ENCODE measurements around the gene ANKMY1.

The ANKMY1 gene

GRCh38 chr2:240561325-240561971 is 3.7 kb upstream of the ANKMY1 start:
- H3K36me3 Mint-ChIP-seq (ENCODE audit: low read depth), result peaks cover 33% of the 10 kb centered on the region
- no peaks in the 10 kb centered on the region for H3K27me3 Mint-ChIP-seq (ENCODE audit: low read depth)
- H3K27ac Mint-ChIP-seq, result peak overlapping the region; percentile 98
- H3K9me3 Mint-ChIP-seq, result no peaks in the 10 kb centered on the region
- peaks cover 62% of the 10 kb centered on the region for H3K4me1 Mint-ChIP-seq (ENCODE audit: low read depth)
- H3K4me3 Mint-ChIP-seq, result peak overlapping the region; percentile 86

GRCh38 chr2:240560480-240561324 is 2.9 kb upstream of the ANKMY1 start:
- Mint-ChIP-seq H3K27me3 (ENCODE audit: low read depth) (no peaks in the 10 kb centered on the region), H3K27ac (peak overlapping the region; percentile 98), H3K36me3 (ENCODE audit: low read depth) (peaks cover 32% of the 10 kb centered on the region), H3K9me3 (no peaks in the 10 kb centered on the region), H3K4me1 (ENCODE audit: low read depth) (peaks cover 65% of the 10 kb centered on the region), H3K4me3 (peak overlapping the region; percentile 86)

- peaks cover 27% of the 10 kb centered on the region for H3K36me3 Mint-ChIP-seq (ENCODE audit: low read depth)
- H3K27me3 Mint-ChIP-seq (ENCODE audit: low read depth), result no peaks in the 10 kb centered on the region
- H3K27ac Mint-ChIP-seq, result peak within 1 kb of the TSS; percentile 98
- H3K4me1 Mint-ChIP-seq (ENCODE audit: low read depth), result peaks cover 59% of the 10 kb centered on the region
- no peaks in the 10 kb centered on the region for H3K9me3 Mint-ChIP-seq
- peak within 1 kb of the TSS; percentile 86 for H3K4me3 Mint-ChIP-seq
These were observed 2.3 kb upstream of the ANKMY1 start, which contains the start of gene DUSP28 for GRCh38 chr2:240560084-240560479. TSS of gene DUSP28 (plus strand) at chr2:240560357. CDS start at chr2:240560685, 328 bp downstream.

GRCh38 chr2:240559286-240559685 is 1.5 kb upstream of the ANKMY1 start:
- Mint-ChIP-seq H3K36me3 (ENCODE audit: low read depth) (peaks cover 20% of the 10 kb centered on the region), H3K27ac (no peak overlapping the region), H3K4me3 (peak overlapping the region; percentile 79), H3K9me3 (no peaks in the 10 kb centered on the region), H3K27me3 (ENCODE audit: low read depth) (no peaks in the 10 kb centered on the region), H3K4me1 (ENCODE audit: low read depth) (peaks cover 51% of the 10 kb centered on the region)

- no peak overlapping the region for H3K27ac Mint-ChIP-seq
- peaks cover 42% of the 10 kb centered on the region for H3K4me1 Mint-ChIP-seq (ENCODE audit: low read depth)
- H3K9me3 Mint-ChIP-seq, result no peaks in the 10 kb centered on the region
- H3K36me3 Mint-ChIP-seq (ENCODE audit: low read depth), result peaks cover 16% of the 10 kb centered on the region
- H3K4me3 Mint-ChIP-seq, result peak overlapping the region; percentile 79
- H3K27me3 Mint-ChIP-seq (ENCODE audit: low read depth), result no peaks in the 10 kb centered on the region
These were observed 511 bp upstream of the ANKMY1 start for GRCh38 chr2:240558236-240558761.

- Mint-ChIP-seq H3K4me3 (no peak overlapping the region), H3K9me3 (no peaks in the 10 kb centered on the region), H3K4me1 (ENCODE audit: low read depth) (peaks cover 37% of the 10 kb centered on the region), H3K36me3 (ENCODE audit: low read depth) (peaks cover 17% of the 10 kb centered on the region), H3K27me3 (ENCODE audit: low read depth) (no peaks in the 10 kb centered on the region), H3K27ac (no peak overlapping the region)
These were observed 562 bp downstream of the ANKMY1 start for GRCh38 chr2:240557101-240557751.

- Mint-ChIP-seq H3K27ac (no peak overlapping the region), H3K4me3 (no peak overlapping the region), H3K9me3 (peaks cover 5% of the 10 kb centered on the region), H3K4me1 (ENCODE audit: low read depth) (peaks cover 33% of the 10 kb centered on the region), H3K27me3 (ENCODE audit: low read depth) (no peaks in the 10 kb centered on the region), H3K36me3 (ENCODE audit: low read depth) (peaks cover 20% of the 10 kb centered on the region)
These were observed 1.2 kb downstream of the ANKMY1 start for GRCh38 chr2:240556553-240557100.

- Mint-ChIP-seq H3K27ac (no peak overlapping the region), H3K4me1 (ENCODE audit: low read depth) (peaks cover 27% of the 10 kb centered on the region)
These were observed 2.1 kb downstream of the ANKMY1 start for GRCh38 chr2:240555541-240556250.

GRCh38 chr2:240554767-240555493 is 2.9 kb downstream of the ANKMY1 start:
- Mint-ChIP-seq H3K4me3 (no peak overlapping the region), H3K9me3 (peaks cover 15% of the 10 kb centered on the region), H3K4me1 (ENCODE audit: low read depth) (peaks cover 27% of the 10 kb centered on the region), H3K27me3 (ENCODE audit: low read depth) (no peaks in the 10 kb centered on the region), H3K27ac (no peak overlapping the region), H3K36me3 (ENCODE audit: low read depth) (peaks cover 29% of the 10 kb centered on the region)

More at GRCh38 chr2:240555541-240556250, 2.1 kb downstream of the ANKMY1 start:
- Mint-ChIP-seq H3K4me3 (no peak overlapping the region), H3K9me3 (peaks cover 14% of the 10 kb centered on the region), H3K36me3 (ENCODE audit: low read depth) (peaks cover 26% of the 10 kb centered on the region), H3K27me3 (ENCODE audit: low read depth) (no peaks in the 10 kb centered on the region)

GRCh38 chr2:240553956-240554480 is 3.8 kb downstream of the ANKMY1 start:
- Mint-ChIP-seq H3K4me1 (ENCODE audit: low read depth) (peaks cover 18% of the 10 kb centered on the region), H3K27me3 (ENCODE audit: low read depth) (no peaks in the 10 kb centered on the region), H3K36me3 (ENCODE audit: low read depth) (peaks cover 30% of the 10 kb centered on the region), H3K27ac (no peak overlapping the region), H3K4me3 (no peak overlapping the region), H3K9me3 (peaks cover 15% of the 10 kb centered on the region)

- H3K27me3 Mint-ChIP-seq (ENCODE audit: low read depth), result no peaks in the 10 kb centered on the region
- no peak overlapping the region for H3K27ac Mint-ChIP-seq
- H3K4me3 Mint-ChIP-seq, result no peak overlapping the region
- H3K4me1 Mint-ChIP-seq (ENCODE audit: low read depth), result peaks cover 8% of the 10 kb centered on the region
- H3K9me3 Mint-ChIP-seq, result peaks cover 15% of the 10 kb centered on the region
- peaks cover 32% of the 10 kb centered on the region for H3K36me3 Mint-ChIP-seq (ENCODE audit: low read depth)
These were observed 6.0 kb downstream of the ANKMY1 start for GRCh38 chr2:240551811-240552210.

- Mint-ChIP-seq H3K36me3 (ENCODE audit: low read depth) (peaks cover 32% of the 10 kb centered on the region), H3K4me1 (ENCODE audit: low read depth) (peaks cover 3% of the 10 kb centered on the region), H3K27me3 (ENCODE audit: low read depth) (no peaks in the 10 kb centered on the region), H3K27ac (no peak overlapping the region), H3K4me3 (no peak overlapping the region), H3K9me3 (peaks cover 15% of the 10 kb centered on the region)
These were observed 6.5 kb downstream of the ANKMY1 start for GRCh38 chr2:240551288-240551687.

- H3K27ac Mint-ChIP-seq, result no peak overlapping the region
- H3K9me3 Mint-ChIP-seq, result peaks cover 12% of the 10 kb centered on the region
- no peak overlapping the region for H3K4me3 Mint-ChIP-seq
- H3K4me1 Mint-ChIP-seq (ENCODE audit: low read depth), result no peaks in the 10 kb centered on the region
- no peaks in the 10 kb centered on the region for H3K27me3 Mint-ChIP-seq (ENCODE audit: low read depth)
- H3K36me3 Mint-ChIP-seq (ENCODE audit: low read depth), result peaks cover 39% of the 10 kb centered on the region
These were observed 17.9 kb downstream of the ANKMY1 start for GRCh38 chr2:240539906-240540305.

Data from T-helper 1 cell treated with Interleukin-12 subunit alpha and Interleukin-12 subunit beta and Interleukin-4 antibody, amounts not matched to agents 30 μg/mL and 1 μg/mL, for 36 hours (primary cell).